Tracheal epithelial cell (primary cell): ENCODE data around the gene CTTN. TPM values are rescaled to one million over a fixed set of nuclear protein-coding genes. Genes with fewer than 3 reads are reported as not detected.

Experiments used
- total RNA-seq: library from RNA; depleted of rRNA; stranded (reverse); fragments of >200 nt; gene quantifications from 2 replicates; pipeline ENCODE4 v1.2.1, GENCODE V29; 2014

The CTTN gene
- 310 and 361 TPM in 2 replicates for total RNA-seq

DNA sequence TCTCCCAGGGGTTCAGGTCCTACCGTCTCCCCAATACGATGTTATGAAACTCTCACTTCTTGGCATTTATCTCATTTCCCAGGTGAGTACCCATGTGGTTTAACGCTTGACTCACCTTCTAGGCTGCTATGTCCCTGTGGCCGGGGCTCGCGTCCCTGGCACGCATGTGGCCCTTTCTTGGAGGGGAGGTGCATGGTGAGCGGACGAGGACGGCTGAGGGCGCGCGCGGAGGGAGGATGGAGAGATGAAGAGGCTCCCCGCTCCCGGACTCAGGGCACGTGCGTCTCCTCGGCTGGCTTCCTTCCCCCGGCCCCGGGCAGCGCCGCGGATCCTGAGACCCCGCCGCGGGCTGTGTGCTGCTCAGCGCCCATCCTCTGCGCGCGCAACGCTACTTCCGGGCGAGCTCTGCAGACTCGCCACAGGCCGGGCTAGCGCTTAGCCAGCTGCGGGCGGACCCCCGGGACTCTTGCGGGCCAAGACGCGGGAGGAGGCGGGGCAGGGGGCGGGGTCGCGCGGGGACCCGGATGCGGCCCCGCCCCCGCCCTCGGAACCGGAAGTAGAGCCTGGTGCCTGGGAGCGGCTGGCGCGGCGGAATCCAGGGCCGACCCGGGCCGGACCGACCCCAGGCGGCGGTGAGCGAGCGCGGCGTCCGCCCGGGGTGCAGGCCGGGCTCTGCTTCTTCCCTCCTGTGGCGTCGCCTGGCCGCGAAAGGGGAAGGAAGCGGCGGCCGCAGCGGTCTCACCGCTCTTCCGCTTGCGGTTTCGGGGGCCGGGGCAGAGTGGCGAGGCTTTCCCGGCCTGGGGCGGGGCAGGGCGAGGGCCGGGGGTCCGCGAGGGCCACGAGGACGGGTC lies at the start of gene CTTN:
TSS of gene CTTN (plus strand) at position 547 of the 851 bp plus-strand sequence. CDS start 8,769 bp downstream, outside the sequence.

Other genes starting within 250 kb of the CTTN start
- gene FADD, start 195.2 kb upstream of the CTTN start, total RNA-seq: 41.8 and 44.8 TPM in 2 replicates
- gene PPFIA1, start 127.8 kb upstream of the CTTN start, total RNA-seq: 35.0 and 38.3 TPM in 2 replicates